Ramos (cell line): ENCODE results near the gene PLA2G6.

Source experiments
- in situ Hi-C: fragments of 300-500 bp; cut with MboI; formaldehyde crosslinking; loops from one replicate; pipeline ENCODE4 v1.14.3; 2022; ENCODE audit warnings: low sequenced_read_pairs; ENCODE audit not compliant: unreplicated experiment

PLA2G6 gene, protein sequence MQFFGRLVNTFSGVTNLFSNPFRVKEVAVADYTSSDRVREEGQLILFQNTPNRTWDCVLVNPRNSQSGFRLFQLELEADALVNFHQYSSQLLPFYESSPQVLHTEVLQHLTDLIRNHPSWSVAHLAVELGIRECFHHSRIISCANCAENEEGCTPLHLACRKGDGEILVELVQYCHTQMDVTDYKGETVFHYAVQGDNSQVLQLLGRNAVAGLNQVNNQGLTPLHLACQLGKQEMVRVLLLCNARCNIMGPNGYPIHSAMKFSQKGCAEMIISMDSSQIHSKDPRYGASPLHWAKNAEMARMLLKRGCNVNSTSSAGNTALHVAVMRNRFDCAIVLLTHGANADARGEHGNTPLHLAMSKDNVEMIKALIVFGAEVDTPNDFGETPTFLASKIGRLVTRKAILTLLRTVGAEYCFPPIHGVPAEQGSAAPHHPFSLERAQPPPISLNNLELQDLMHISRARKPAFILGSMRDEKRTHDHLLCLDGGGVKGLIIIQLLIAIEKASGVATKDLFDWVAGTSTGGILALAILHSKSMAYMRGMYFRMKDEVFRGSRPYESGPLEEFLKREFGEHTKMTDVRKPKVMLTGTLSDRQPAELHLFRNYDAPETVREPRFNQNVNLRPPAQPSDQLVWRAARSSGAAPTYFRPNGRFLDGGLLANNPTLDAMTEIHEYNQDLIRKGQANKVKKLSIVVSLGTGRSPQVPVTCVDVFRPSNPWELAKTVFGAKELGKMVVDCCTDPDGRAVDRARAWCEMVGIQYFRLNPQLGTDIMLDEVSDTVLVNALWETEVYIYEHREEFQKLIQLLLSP

DNA sequence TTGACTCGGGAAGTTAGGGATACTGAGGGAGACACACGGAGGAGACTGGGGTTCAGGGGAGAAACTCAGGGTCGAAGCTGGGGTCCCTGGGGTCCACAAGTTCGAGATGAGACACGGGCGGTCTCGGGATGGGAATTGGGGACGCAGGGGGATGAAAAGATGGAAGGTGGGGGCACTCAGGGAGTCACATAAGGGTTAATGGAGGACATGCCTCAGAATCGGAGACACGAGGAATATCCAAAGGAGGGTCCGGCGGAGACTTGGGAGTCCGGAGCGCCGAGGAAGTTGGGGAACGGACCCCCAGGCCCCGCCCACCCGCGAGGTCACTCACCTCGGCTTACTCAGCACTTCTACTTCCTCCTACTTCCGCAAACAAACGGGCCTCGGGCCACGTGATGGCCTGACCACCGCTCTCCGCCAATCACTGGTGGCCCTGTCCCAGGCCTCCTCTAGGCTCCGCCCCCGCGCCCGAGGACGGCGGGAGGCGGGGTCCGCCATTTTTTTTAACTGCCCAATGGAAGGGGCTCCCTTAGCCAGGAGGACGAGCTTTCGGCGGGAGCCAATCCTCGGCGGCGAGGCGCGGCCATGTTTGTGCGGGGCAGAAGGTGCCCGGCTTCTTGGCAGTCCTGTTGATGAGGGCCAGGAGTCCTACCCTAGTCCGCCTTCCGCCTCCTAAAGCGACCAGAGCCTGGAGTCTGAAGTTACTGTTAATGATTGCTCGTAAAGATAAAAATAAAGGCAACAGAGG lies at the start of gene PLA2G6:
PLA2G6 (minus strand) TSS at position 378 of the 748 bp plus-strand sequence. CDS start 12,404 bp downstream, outside the sequence.
- in situ Hi-C loops: no loop called here

DNA sequence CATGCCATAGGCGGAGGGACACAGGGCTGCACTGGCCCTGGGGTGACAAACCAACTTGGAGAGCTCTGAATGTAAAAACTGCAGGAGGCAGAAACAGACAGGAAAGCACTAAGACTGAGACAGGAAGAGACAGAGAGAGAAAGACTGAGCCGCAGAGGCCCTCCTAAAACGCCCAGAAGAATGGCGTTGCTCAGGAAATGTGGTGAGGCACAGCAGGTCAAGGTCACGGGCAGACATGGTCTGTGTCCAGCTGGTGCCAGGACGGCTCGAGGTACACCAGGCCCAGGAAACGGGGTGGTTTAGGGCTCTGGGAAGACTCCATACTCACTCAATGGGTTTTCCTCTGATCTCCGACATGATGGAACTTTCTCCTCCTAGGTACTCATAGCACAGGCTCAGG lies 49.3 kb upstream of the PLA2G6 start:
- in situ Hi-C loops: no loop called here

DNA sequence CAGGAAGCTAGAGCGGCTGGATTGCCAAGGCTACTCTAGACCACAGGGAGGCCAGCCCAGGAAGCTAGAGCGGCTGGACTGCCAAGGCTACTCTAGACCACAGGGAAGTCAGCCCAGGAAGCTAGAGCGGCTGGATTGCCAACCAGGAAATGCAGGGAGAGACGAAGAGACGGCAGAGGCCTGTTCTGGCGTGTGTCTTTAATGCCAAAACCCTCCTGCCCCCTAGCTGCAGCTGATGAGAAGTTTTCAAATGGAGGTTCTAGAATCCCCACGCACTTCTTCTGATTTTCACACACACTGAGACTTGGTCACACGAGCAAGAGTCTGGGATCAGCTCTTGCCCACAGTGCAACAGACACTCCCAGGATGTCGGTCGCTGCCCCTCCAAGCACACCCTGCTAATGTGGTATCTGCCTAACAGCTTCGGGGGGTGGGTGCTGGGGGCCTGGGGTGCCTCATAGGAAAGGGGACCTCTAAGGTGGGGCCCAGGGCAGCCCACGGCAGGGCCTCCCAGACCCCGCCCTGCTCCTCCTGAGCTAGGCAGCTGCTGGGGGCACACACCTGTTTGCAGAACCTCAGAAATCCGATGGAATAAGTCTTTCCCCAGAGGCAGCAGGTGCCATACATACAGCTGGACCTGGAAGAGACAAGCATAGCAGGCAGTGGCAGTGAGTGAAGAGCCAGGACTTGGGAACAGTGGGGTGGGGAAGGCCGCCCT lies 48.6 kb upstream of the PLA2G6 start:
- in situ Hi-C loops: no loop called here

DNA sequence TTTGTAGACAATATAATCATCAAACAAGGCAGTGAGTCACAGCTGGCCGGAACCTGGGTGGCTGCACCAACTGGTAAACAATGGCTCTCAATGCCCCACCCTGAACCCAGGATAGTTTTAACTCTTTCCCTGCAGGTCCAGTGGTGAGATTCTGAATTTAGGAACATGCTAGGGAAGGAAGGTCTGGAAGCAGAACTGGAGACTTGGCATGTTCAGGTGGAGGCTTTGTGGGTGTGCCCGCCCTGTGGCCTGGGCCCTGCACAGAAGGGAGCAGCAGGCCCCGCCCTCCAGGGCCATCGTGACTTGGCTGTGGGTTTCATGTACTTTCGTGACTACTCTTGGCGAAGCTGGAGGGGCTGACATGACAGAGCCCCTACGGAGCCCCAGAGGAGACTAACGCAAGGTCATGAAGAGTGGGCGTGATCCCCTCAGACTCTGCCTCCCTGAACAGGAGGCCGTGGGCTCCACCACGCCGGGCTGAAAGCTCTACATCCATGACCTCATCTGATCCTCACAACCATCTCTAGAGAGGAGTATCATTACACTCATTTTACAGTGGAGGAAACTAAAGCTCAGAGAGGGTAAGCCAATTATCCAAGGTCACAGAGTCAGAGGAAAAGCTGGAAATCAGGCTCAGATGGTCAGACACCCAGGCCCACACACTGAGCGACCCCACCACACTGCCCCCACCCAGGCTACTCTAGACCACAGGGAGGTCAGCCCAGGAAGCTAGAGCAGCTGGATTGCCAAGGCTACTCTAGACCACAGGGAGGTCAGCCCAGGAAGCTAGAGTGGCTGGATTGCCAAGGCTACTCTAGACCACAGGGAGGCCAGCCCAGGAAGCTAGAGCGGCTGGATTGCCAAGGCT lies 47.5 kb upstream of the PLA2G6 start:
- in situ Hi-C loops: no loop called here

DNA sequence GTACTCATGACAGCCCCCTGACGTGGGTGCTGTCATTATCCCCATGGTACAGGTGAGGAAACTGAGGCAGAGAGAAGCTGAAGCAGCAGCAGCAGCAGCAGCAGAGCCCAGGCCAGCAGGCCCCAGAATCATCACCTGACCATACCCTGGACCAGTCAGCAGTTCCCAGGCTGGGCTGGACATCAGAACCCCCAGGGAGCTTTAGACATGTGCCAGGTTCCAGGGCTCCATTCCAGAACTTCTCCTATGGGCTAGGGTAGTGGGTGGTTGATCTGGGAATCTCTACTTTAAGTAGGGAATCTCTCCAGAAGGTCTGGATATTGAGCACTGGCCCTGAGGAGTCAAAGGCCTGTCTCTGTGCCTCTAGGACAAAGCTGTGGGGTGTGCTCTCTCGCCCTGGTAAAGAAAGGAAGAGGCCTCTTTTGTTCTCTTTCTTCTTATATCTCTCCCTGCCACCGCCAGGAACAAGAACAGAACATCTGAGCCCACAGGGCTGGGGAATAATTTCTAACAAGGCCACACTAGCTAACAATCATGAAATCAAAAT lies 46.8 kb upstream of the PLA2G6 start:
- in situ Hi-C loops: no loop called here

DNA sequence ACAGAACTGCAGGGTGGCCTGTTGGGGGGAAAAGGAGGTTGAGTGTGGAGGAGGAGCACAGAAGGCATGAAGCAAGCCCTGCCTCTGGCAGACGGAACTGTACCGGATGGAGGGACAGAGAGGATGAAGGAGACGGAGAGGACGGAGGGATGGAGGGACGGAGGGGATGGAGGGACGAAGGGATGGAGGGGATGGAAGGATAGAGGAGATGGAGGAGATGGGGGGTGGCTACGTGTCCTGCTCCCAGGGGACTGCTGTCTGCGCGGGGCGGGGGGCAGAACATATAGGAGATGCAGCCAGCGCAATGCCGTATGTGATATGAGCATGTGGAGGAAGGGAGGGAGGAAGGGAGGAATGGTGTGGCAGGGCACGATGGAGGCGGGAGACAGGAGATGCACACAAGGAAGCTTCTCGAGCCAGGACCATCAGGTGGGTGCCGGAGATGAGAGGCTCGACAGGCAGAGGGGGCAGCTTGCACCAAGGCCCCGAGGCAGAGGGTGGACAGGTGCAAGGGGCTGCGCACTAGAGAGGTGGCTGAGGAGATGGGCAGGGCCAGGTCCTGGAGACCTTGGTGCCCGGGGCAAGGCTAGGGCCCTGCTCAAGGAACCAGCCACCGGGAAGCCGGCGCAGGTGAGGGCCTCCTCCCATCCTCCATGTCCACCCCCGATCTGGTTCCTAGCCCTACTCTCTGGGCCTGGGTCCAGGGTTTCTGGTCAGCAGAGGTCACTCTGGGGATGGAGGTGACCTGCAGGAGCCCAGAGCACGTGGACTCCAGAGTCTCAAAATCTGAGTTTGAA lies 45.4 kb upstream of the PLA2G6 start:
- in situ Hi-C loops: no loop called here

DNA sequence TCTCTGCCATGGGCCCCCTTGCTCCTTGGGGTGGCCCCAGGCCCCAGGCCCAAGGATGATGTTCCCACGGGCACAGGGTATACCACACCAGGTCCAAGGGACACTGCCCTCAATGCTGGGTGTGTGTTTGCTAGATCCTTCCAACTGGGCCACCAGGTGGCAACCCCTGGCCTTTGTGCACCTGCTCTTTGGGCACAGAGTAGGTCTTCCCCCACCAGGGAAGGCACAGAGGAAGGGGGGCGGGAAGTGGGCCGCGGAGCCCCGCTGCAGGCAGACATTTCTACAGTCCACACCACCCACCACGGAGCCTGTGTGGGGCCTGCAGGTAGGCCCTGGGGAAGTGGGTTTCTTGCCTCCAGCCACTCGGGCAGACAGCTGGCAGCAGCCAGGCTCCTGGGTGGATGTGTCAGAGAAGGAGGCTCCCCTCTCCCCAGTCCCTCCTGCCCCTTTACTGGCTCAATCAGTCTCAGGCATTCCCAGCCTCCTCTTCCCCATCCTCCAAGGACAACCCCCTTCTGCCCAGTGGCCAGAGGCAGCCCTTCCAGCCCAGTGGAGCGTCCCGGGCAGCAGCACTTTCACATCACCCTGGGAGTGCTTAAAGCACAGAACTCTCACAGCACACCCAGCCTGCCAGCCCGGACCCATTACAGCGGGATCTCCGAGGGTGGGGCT lies 41.8 kb upstream of the PLA2G6 start:
- in situ Hi-C loops: no loop called here

DNA sequence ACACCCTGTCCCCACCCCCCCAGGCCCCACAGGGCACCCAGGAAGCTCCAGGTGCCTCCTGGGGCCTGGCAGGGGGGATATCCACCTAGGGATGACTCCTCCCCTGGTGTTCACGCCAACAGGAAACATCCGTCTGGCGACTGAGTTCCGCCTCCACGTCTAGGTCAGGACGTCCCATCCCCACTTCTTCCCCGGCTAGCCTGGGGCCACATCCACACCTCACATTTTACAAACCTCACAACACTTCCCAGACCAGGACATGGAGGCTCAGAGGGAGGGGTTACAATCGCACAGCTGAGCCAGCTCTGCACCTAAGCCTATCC lies 41.1 kb upstream of the PLA2G6 start:
- in situ Hi-C loops: no loop called here

DNA sequence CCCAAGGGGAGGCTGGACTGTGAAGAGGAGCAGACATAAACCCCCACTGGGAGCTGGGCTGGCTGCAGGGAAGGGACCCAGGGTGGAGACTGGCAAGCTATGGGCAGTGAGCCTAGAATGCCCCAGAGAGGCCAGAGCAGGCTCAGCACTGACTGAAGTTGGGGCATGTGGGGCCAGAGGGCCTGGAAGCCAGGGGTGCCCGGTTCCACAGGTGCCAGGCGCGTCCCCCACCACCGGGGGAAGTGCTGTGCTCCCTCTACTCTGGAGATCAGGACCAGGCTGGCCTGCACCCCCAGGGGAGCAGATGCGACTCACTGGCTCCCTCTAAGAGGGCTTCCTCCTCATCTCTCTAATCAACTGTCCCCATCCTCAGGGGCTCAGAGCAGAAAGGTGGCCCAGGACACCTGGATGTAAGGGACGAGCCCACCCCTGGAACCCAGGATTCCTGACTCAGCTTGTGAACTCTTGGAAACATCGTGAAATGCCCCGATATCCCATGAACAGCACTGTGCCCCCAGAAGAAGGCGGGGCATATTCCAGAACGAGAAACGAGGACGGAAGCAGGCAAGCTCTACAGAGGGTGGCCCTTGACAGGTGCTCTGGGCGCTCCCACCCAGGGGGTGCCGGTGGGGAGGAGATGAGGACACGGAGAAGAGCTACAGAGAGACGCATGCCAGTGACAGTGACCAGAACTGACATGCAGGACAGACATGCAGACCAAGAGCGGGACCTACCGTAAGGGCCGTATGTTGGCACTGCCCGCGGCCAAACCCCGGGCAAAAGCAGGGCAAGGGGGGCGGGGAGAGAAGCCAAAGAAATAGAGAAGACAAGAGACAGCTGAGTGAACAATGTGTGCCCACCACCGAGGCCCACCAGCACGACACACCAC lies 40.5 kb upstream of the PLA2G6 start:
- in situ Hi-C loops: no loop called here

DNA sequence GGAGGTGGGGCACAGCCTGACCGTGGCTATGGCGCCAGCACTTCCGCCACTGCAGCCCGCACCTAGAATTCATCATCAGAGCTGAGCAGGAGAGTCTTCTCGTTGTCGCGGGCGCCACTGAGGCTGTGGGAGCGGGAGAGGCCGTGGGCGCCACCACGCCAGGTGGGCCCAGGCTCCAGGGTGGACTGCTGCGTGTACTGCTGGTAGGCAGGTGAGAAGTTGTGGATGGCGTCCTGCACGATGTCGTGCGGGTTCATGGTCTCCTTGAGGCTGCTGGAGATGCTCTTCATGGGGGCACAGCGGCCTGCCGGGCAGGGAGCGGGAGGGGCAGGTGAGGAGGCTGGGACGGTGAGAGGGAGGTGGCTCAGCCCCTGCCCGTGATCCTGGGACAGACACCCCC lies 39.8 kb upstream of the PLA2G6 start:
- in situ Hi-C loops: no loop called here

DNA sequence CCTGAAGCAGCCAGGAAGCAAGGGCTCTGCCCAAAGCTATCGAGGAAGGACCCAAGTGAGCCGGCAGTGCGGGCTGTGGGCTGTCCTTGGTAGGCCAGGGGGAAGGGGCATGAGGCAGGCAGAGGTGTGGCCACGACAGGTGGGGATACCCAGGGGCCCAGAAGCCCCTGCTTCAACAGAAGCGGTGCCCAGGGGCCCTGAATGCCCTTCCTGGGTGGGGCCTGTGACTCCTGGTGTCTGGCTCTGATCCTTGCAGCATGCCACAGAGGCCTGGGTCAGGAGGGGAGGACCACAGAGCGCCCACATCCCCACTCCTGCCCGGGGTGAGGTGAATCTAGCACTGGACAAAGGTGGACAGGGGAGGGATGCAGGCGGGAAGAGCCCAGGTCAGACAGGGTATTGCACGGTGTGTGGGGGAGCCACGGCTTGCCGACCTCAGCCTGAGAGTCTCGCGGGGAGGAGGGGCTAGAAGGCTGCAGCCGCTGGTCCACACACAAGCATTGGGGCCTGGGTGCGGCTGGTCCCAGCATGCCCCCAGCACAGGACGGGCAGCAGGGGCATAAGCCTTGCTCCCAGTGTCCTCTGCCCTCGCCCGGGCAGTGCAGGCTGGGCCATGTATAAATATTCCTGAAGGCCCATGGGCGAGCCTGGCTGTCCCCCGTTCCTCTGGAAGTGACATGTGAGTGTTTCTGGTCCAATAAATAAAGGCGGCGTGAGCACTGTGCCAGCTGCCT lies 39.2 kb upstream of the PLA2G6 start:
- in situ Hi-C loops: no loop called here

DNA sequence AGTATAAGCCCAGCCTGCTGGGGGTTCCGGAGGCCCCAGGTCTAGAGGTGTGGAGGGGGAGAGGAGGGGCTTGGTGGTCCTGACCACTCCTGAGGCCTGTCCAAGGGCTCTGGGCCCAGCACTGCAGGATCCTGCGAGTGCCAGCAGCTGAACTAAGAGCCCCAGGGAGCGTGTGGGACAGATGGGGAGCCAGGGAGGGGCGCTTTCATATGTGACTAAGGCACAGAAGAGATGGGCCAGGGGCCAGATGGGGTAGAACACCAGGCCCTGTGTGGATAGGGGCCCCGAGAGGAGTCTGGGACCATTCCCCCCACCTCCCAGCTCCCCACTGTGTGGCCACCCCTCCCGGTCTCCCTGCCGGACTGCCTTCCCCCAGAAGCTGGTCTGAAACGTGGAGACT lies 38.5 kb upstream of the PLA2G6 start:
- in situ Hi-C loops: no loop called here

DNA sequence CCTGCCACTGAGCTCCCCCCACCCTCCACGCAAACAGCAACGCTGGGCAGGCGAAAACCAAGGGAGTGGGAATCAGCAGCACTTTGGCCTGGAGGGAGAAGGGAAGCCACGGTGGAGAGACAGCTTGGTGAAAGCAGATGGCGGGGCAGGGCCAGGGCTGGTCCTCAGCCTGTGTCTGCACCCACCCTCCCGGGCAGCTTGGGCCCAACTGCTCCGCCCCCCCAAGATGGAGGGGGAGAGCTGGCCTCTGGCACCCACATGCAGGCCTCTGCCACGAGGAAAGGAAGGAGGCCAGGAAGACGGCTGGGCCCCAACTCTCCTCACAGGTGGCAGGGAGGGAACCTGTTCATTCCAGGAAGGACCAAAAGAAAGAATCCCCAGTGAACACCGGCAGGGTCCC lies 38.0 kb upstream of the PLA2G6 start:
- in situ Hi-C loops: no loop called here

DNA sequence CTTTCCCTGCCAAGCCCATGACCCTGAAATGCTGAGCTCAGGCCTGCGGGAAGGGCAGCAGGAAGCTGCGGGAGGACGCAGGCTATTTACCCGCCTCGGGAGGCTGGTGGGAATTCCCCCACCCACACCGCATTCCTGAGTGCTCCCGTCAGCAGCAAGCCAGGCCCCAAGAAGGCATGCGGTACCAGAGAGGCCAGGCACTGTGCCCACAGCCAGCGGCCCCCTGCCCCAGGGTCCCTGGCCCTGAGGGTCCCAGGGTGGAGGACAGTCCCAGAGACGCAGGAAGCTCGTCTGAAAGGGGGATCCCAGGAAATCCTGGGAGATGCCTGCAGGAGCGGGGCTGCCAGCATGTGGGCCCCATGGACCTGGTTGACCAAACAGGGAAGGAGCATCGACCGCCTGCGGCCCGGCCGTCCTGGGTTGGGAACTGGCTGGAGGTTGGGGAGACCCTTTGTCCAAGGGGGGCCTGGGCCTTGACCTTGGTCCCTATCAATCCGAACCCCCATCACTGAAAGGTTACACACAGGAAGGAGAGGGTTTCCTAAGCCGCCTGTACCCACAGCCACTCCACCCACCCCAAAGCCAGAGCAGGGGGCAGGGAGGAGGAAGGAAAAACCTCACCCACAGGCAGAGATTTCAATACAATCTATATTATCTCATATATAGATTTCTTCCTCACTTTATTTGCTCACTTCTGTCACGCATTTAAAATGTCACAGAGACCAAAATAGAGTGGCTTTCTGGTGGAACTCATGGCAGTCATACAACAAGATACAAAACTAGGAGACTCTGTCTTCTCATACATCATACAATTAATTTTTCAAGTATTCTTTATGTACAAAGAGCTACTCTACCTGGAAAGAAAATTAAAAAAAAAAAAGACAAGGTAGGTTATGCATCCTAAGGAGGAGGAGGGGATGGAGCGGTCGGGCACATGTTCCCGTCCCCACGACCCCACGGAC lies 37.3 kb upstream of the PLA2G6 start:
- in situ Hi-C loops: no loop called here
